GM21528 (cell line): ENCODE results near the gene ATXN7.

Experiments used
- ATAC-seq: cut with Tn5 transposase; IDR thresholded peaks from one replicate; pipeline ENCODE4 v1.9.1; 2021; ENCODE audit warnings: mild to moderate bottlenecking, moderate library complexity; ENCODE audit not compliant: unreplicated experiment, low FRiP score

Gene ATXN7

GRCh38 chr3:63960048-63960711, 96.5 kb downstream of the ATXN7 start:
- no peak for ATAC-seq

GRCh38 chr3:63961891-63962290, 98.2 kb downstream of the ATXN7 start:
- ATAC-seq, result peak; percentile 75

GRCh38 chr3:63963496-63963895, 99.8 kb downstream of the ATXN7 start:
- ATAC-seq, result no peak

- ATAC-seq, result no peak
These were observed 101.2 kb downstream of the ATXN7 start for GRCh38 chr3:63964681-63965485.

DNA sequence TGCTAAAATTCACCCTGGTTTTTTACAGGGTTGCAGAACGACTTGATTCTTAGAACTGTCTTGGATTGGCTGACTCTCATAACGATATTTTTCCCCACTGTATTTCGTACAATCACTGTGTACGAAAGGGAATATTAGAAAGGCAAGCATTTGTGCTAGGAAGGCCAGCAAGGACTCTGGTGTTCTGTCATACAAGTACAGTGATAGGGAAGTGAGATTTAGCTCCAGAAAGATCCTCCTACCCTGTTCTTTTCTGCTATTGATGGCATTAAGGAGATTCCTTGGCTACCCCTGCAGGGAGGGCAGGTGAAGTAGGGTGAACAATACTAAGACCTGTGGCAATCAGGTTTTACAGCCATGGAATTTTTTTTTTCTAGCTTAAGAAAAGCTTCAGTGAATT, 102.3 kb downstream of the ATXN7 start:
- ATAC-seq, result no peak

DNA sequence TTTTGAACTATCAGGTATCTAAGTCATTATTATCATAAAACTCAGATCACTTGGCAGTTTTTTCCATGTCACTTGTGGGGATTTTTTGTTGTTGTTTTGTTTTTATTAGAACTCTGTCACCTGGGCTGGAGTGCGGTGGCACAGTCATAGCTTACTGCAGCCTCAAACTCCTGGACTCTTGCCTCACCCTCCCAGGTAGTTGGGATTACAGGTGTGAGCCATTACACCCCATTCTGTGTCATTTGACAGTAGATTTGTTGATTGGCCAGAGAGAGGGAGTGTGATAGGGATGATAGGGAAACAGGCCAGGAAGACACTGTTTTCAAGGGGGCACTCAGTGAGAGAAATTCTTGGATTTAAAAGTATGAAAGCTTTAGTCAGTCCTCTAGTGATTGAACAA, 103.2 kb downstream of the ATXN7 start:
- ATAC-seq, result no peak

GRCh38 chr3:63967675-63968611, 104.3 kb downstream of the ATXN7 start:
- peak; percentile 66 for ATAC-seq

DNA sequence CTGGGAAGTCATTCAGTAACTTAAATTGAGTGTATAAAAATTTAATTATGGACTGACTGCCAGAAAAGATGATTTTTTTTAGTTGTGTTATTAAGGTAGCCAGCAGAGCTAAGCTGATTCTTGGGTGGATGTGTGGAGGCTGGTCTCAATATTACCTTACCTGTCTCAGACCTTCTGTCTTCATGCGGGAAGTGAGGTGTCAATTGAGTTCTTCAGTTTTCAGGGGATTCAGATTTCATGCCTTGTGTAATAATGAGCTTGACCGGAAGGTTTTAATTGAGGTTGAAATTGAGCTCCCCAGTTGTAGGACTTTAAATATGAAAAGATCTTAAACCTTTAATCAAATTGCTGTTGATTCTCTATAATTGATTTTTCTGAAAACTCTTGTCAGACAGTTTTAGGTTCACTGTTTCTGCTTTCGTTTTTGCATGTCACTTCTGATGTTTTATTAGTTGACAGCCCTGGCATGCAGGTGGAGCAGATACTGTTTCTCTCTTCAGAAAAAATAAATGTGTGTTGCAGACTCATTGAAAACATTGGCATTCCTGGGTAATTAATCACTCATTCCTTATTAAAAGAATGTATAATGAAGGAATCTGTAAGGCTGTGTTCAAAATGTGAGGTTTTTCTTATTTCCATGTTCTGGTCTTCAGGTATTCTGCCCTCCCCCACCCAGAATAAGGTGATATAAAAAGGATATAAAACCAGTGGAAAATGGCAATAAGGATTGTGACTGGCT, 105.1 kb downstream of the ATXN7 start:
- peak; percentile 28 for ATAC-seq

GRCh38 chr3:63969876-63970275, 106.2 kb downstream of the ATXN7 start:
- ATAC-seq, result no peak

- ATAC-seq, result no peak
These were observed 107.2 kb downstream of the ATXN7 start for GRCh38 chr3:63970631-63971475.

- no peak for ATAC-seq
These were observed 108.5 kb downstream of the ATXN7 start for GRCh38 chr3:63972196-63972595.

GRCh38 chr3:63972987-63973386, 109.3 kb downstream of the ATXN7 start:
- no peak for ATAC-seq

GRCh38 chr3:63973406-63973805, 109.7 kb downstream of the ATXN7 start:
- no peak for ATAC-seq

GRCh38 chr3:63974451-63974850, 110.8 kb downstream of the ATXN7 start:
- no peak for ATAC-seq

GRCh38 chr3:63975723-63976122, 112.1 kb downstream of the ATXN7 start:
- no peak for ATAC-seq

DNA sequence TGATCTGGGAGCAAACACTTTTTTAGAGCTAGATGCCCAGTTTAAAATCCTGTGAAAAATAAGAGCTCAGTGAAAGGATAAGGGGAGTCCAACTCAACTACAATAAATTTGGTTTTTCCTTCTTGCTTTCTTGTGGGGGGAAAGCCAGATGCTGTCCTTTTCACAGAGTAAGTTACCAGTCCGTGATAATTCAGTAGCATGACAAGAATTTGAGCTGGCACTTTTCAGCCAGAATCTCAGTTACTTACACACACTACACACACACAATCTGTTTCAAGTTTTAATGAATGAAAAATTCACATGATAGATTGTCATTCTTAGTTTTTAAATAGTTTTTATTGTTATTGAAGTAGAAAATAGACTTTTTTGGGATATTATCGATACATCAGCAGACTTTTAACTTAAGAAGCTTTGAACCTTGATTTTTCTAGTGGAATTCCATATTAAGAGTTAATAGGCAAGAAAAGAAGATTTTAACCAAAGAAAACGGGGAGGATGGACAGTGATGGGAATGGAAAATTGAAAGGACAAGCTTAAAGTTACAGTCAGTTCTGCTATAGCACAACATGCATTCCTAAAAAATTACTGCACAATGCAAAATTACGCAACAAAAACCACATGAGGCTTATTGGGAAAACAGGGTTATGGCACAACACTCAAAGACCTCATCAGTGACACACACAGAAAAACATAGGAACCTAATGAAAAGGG, 112.6 kb downstream of the ATXN7 start:
- no peak for ATAC-seq

DNA sequence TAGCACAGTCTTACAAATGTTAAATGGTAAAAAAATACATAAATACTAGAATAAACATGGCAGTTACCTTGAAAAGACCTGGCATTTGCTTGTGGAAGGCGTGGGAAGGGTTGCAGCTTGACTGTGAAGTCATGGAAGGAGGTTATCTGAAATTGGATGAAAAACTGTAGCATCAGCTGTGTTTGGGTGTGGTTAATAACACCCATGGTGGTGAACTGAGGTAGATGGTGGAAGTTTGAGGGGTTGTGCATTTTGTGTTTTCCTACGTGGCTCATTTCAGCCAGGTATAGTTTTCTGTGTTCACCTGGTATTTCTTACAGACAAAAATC, 113.2 kb downstream of the ATXN7 start:
- no peak for ATAC-seq

DNA sequence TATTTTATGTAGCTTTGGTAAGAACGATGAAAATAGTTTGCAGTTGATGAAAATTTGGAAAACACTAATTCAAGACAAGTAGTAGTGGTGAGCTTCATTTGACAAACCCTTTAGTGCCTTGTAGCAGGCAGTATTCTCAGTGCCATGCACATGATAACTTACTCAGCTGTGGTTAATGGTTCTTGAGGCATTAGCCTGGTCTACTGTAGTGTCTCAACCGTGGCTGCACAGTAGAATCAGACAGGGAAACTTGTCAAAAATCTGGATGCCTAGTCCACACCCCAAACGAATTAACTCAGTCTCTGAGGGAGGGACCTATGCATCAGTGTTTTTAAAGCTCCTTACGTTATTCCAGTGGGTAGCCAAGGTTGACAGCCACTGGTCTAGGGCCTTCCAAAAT, 114.2 kb downstream of the ATXN7 start:
- no peak for ATAC-seq
